ENCODE results near the gene THADA.

Gene THADA

DNA sequence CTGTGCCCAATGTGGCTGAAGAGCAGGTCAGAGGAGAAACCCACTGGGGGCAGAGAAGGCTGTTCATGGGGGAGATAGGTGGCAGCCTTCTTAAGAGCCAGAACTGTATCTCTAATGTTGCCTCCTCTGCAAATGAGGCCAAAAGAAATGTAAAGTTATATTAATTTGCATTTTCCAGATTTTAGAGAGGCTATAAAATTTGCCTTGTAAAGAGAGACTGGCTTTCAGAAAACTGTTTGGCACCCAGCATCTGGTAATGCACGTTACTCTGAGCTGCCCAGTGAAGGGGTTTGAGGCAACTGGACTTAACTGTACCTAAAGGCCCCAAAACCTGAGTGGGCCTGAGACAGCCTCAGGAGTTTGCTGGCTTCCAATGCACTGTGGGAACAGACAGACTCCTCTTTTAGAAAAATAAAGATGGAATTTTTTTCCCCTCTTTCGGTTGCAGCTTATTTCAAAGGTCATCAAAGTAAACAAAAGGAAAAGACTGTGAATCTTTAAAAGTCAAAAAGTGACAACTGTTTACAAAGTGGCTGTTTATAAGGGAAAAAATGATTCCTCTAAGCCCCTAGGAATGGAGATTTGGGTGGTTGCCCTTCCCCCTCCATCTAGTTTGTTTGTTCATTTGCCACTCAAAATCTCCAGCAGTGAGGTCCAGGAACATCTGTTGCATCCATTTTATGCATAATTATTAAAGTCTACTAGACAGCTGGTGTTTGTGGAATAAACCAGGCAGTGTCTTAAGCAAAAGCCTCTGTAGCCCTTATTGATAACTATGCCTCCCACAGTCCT lies 237.2 kb downstream of the THADA start:
- no peak for DNase-seq (ENCODE audit: low read depth in 2 of 3, low spot score in 2 of 3)

DNA sequence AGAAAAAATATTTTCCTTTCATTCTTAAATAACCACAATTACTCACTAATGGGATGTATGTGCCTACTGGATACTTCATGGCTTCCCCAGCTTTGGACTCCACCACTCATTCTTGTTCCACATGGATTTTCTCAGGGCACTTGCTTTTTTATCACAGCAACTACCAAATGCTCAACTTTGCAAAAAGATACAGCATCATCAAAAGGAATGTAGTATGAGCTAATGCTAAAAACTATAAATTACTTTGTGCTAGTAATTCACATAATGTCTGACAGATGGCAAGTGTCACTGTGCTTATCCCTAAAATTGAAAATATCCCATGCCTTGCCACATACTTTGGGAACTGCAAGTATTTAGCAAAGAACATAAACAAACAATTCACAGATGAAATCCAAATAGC lies 239.1 kb downstream of the THADA start:
- DNase-seq (ENCODE audit: low read depth in 2 of 3, low spot score in 2 of 3), result no peak

DNA sequence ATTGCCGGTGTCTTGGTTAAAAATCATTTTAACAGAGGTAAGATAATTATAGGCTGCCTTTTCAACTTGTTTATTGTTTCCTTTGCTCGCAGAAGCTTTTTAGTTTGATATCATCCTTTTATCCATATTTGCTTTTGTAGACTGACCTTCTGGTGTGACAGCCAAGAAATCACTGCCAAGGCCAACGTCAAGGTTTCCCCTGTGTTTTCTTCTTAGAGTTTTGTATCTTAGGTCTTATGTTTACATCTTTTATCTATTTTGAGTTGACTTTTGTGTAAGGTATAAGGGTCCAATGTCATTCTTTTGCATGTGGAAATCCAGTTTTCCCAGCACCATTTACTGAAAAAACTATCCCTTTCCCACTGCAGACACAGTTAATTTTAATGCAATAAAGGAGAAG lies 240.4 kb downstream of the THADA start:
- DNase-seq (ENCODE audit: low read depth in 2 of 3, low spot score in 2 of 3), result no peak

GRCh38 chr2:43349904-43350303 lies 245.9 kb downstream of the THADA start:
- no peak for DNase-seq (ENCODE audit: low read depth in 2 of 3, low spot score in 2 of 3)

DNA sequence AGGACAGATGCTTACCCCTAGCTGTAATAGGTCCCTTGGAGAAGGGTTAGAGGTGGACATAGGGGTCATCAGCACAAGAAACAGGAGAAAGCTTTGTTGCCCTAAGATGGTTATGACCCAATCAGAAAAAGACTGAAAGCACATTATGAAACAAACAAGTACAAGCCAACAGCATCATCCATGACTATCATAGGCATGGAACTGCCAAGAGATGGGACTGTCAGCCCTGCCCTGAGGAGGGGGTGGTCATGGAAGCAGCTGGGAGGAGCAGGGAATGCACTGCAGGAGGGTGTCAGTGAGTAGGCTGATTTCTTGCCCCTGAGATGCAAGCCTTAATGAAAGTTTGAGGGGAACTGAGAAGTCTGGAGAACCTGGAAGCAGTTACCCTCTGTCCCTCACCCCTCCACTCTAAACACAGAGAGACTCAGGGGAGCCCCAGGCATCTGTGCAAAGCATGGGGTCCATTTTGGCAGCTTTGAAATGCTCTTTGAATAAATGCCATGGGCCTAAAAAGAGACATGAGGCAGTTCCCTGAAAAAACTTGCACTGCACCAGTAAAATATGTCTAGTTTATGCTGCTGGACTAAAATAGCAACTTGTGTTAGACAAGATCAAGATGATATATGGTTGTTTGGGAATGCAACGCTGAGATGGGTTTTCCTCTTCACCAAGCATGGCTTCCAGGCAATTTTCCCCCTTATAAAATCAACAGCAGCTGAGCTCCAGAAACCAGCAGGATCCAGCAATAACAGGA lies 246.8 kb downstream of the THADA start:
- no peak for DNase-seq (ENCODE audit: low read depth in 2 of 3, low spot score in 2 of 3)

GRCh38 chr2:43347746-43348145 lies 248.1 kb downstream of the THADA start:
- no peak for DNase-seq (ENCODE audit: low read depth in 2 of 3, low spot score in 2 of 3)

- DNase-seq (ENCODE audit: low read depth in 2 of 3, low spot score in 2 of 3), result no peak
Observed at GRCh38 chr2:43346602-43347567, 249.0 kb downstream of the THADA start.

DNA sequence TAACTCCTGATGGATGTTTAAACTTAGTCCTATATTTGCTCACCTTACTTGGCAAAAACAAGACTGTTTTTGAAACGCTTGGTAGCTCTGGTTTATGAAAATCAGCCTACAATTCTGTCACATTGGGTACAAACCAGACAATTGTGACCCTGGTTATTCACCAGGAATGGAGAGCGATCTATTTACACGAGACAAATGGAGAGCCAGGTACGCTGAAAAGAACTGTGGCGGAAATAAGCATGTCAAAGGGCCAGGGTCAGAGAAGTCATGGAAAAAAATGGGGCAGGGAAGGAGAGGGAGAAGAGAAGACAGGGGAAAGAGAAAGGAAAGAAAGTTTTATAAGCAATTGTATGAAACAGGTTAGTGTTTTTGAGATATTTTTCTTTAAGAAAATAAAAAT lies 250.0 kb downstream of the THADA start:
- no peak for DNase-seq (ENCODE audit: low read depth in 2 of 3, low spot score in 2 of 3)

GRCh38 chr2:43345391-43345813 lies 250.4 kb downstream of the THADA start:
- DNase-seq (ENCODE audit: low read depth in 2 of 3, low spot score in 2 of 3), result no peak

DNA sequence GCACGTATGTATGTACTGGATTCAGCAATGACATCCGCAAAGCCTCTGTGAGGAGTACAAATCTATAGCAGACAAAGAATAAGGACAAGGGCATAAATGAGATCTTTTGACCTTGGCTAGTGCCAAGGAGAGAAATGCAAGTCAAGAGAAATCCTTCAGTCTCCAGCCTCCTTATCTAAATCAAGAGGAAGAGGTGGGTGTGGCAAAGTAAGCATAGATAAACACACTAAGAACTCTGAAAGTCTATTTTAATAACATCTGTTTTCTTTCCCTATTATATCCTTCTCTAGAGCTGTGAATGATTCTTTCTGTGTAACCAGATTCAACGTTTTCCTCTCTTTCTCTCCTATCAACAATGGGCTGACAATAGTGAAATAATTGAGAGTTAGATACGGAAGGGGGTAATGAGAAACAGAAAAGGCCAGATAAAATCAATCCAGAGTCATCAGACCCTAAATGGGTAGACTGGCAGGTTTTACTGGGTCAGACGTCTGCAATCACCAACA lies 250.9 kb downstream of the THADA start:
- DNase-seq (ENCODE audit: low read depth in 2 of 3, low spot score in 2 of 3), result no peak

DNA sequence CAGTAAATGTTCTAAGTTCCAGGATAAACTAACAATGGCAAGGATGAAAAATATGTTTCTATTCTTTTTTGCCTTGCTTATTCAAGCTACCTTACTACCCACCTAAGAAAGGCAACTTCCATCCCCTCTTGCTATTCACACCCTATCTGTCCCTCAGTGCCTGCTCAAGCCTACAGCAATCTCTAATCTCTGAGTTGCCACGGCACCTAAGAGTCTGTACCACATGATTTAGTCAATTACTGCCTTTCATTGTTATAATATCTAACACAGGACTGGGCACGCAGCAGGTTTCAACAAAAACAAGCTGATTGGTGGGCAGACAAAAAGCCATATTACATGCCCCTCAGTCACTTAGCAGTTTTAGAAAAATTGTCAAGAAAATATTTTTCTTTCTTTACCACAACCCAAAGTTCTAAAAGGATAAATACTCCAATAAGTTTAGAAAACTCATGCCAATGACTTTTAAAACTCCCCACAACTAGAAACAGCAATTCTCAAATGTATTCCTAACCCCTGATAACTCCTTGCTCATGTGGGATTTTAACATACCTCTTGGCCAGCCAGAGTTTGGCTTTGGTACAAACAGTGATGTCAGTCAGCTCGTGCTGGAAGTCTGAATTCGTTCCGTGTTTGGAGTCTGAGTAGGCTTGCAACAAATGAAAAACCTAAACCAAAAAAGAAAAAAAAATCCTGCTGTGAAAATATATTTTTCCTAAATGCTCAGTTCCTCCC lies 252.1 kb downstream of the THADA start:
- DNase-seq (ENCODE audit: low read depth in 2 of 3, low spot score in 2 of 3), result no peak

- DNase-seq (ENCODE audit: low read depth in 2 of 3, low spot score in 2 of 3), result no peak
Observed at GRCh38 chr2:43341959-43342757, 253.7 kb downstream of the THADA start.

DNA sequence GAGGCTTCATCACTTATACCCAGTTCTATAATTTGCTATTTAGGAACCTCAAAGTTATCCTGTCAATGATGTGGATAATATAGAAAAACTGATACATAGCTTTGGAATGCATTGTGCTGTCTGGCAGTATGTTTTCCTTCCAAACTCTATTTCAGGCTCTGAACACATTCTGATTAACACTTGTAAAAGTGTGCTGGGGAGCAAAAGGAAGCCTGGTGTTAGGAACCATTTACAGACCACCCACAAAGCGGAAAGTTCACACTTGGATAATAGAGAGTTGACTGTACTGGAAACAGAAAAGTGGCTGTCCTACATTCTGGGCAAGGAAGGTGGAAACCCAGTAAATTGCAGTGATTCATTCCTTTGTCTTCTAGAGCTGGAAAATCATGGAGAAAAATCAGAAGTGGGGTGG lies 254.9 kb downstream of the THADA start:
- DNase-seq (ENCODE audit: low read depth in 2 of 3, low spot score in 2 of 3), result no peak

DNA sequence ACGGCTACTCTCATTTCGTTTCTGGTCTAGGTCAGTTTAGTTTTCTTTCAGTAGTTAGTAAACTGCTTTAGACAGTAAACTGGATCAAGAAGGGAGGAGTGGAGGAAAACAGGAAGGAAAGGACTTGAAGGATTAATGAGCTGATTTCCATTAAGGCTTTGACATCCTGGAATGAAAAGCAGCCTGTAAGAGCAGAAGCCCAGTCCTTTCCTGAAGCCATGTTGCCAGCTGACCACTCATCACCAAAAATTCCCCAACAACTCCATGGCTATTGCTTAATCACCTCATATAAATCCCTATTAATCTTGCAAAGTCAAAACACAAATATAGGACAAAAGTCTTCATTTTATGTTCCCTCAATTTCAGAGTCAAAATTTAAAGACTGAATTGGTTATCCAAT lies 255.8 kb downstream of the THADA start:
- no peak for DNase-seq (ENCODE audit: low read depth in 2 of 3, low spot score in 2 of 3)

GRCh38 chr2:43333656-43334144 lies 262.1 kb downstream of the THADA start:
- no peak for DNase-seq (ENCODE audit: low read depth in 2 of 3, low spot score in 2 of 3)

GRCh38 chr2:43333101-43333655 lies 262.7 kb downstream of the THADA start:
- no peak for DNase-seq (ENCODE audit: low read depth in 2 of 3, low spot score in 2 of 3)

DNA sequence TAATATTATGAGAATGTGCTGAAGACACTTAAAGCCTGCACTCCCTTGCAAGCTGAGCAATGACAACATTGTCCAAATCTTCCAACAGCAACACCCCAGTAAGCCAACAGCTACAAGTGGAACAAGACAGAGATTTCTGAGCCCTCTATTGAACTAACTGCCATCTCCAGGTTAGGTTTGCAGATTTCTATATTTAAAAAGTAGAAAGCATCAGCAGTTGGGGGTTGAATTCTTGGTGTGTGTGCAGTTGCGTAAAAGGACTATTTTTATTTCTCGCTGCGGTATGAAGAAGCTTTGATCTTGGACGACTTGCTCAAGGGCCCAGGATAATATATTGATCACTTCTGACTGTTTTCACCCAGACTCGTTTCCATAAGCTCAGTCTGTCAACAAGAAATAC lies 263.2 kb downstream of the THADA start:
- DNase-seq (ENCODE audit: low read depth in 2 of 3, low spot score in 2 of 3), result no peak

- no peak for DNase-seq (ENCODE audit: low read depth in 2 of 3, low spot score in 2 of 3)
Observed at GRCh38 chr2:43331422-43331821, 264.4 kb downstream of the THADA start.

DNA sequence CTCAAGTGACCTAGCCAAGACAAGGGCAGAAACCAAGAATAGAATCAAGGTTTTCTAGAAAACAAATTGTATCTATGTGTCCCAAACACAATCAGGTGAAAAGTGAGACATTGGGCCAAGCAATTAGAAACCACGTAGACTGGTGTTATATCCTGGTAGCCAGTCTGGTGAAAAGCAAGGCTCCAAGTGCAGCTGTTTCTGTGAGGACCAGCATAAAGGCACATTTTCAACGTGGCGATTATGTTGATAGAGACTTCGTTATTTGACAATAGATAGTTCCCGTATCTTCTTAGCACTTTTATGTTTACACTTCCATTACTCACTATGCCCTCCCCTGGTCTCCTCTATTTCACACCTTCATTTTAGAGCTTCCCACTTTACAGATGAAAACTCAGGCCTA lies 266.2 kb downstream of the THADA start:
- no peak for DNase-seq (ENCODE audit: low read depth in 2 of 3, low spot score in 2 of 3)

Measured in activated CD8-positive, alpha-beta memory T cell treated with anti-CD3 and anti-CD28 coated beads for 48 hours (primary cell).